Measurements from ENCODE around the gene S100A14. TPM values are rescaled to one million over a fixed set of nuclear protein-coding genes. Genes with fewer than 3 reads are reported as not detected.

S100A14 gene
- polyA plus RNA-seq, 1 donor from 2014 or later: not detected

DNA sequence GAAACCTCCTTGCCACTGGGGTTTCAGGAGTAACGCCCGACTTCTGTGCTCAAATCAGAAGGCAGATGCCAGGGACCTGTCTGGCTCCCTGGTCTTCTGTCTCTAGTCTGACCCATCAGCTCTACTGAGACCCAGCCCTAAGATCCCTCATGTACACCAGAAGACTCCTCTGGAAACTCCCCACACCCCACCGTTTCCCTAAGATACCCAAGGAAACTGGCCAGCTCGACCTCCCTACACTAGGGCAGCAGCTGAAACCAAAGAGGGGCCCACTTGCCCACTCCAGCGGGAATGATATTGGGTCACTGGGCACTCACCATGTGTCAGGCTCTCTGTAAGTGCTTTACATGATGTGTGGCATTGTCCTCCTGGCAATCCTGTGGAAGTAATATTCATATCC is 2.7 kb downstream of the S100A14 start:
- H3K4me2 ChIP-seq (ENCODE audit: low read length): no peak overlapping the region
- no peaks in the 10 kb centered on the region for H3K27me3 ChIP-seq (ENCODE audit: insufficient read depth, low read depth, low read length)
- no peak overlapping the region for H2AFZ ChIP-seq (ENCODE audit: low read depth, low read length)
- H3K9ac ChIP-seq (ENCODE audit: low read length): no peak overlapping the region
- no peaks in the 10 kb centered on the region for H3K79me2 ChIP-seq (replicated peaks; ENCODE audit: insufficient read depth, low read length)
- no peaks in the 10 kb centered on the region for H3K9me3 ChIP-seq (ENCODE audit: low read length)
- TF ChIP-seq CTCF (IDR thresholded peaks at IDR 0.05; ENCODE audit: poor library complexity, severe bottlenecking) (no peak), EZH2 (IDR thresholded peaks at IDR 0.05; ENCODE audit: borderline replicate concordance, insufficient read depth, low read length, poor library complexity, severe bottlenecking) (no peak), MXI1 (conservative IDR thresholded peaks at IDR 0.05; ENCODE audit: poor library complexity, severe bottlenecking) (no peak), POLR2AphosphoS5 (IDR thresholded peaks at IDR 0.05) (no peak), SMC3 (conservative IDR thresholded peaks at IDR 0.05; ENCODE audit: poor library complexity) (no peak), TAF1 (IDR thresholded peaks at IDR 0.05; ENCODE audit: low read depth) (no peak), RAD21 (conservative IDR thresholded peaks at IDR 0.05) (no peak), EP300 (conservative IDR thresholded peaks at IDR 0.05; ENCODE audit: poor library complexity, severe bottlenecking) (no peak)
- TF ChIP-seq, protein P1, sequence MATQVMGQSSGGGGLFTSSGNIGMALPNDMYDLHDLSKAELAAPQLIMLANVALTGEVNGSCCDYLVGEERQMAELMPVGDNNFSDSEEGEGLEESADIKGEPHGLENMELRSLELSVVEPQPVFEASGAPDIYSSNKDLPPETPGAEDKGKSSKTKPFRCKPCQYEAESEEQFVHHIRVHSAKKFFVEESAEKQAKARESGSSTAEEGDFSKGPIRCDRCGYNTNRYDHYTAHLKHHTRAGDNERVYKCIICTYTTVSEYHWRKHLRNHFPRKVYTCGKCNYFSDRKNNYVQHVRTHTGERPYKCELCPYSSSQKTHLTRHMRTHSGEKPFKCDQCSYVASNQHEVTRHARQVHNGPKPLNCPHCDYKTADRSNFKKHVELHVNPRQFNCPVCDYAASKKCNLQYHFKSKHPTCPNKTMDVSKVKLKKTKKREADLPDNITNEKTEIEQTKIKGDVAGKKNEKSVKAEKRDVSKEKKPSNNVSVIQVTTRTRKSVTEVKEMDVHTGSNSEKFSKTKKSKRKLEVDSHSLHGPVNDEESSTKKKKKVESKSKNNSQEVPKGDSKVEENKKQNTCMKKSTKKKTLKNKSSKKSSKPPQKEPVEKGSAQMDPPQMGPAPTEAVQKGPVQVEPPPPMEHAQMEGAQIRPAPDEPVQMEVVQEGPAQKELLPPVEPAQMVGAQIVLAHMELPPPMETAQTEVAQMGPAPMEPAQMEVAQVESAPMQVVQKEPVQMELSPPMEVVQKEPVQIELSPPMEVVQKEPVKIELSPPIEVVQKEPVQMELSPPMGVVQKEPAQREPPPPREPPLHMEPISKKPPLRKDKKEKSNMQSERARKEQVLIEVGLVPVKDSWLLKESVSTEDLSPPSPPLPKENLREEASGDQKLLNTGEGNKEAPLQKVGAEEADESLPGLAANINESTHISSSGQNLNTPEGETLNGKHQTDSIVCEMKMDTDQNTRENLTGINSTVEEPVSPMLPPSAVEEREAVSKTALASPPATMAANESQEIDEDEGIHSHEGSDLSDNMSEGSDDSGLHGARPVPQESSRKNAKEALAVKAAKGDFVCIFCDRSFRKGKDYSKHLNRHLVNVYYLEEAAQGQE (IDR thresholded peaks at IDR 0.05; ENCODE audit: borderline replicate concordance): no peak
- no peaks in the 10 kb centered on the region for H3K9me2 ChIP-seq (ENCODE audit: insufficient read depth, low read length)
- H3K27ac ChIP-seq (ENCODE audit: low read length): no peak overlapping the region
- no peak overlapping the region for H3K4me3 ChIP-seq (ENCODE audit: low read length)
- H4K20me1 ChIP-seq (ENCODE audit: insufficient read depth): no peaks in the 10 kb centered on the region
- no peaks in the 10 kb centered on the region for H3K36me3 ChIP-seq (ENCODE audit: insufficient read depth, low read length)
- no peaks in the 10 kb centered on the region for H3F3A ChIP-seq (ENCODE audit: insufficient read depth, low read length, poor library complexity, severe bottlenecking)

DNA sequence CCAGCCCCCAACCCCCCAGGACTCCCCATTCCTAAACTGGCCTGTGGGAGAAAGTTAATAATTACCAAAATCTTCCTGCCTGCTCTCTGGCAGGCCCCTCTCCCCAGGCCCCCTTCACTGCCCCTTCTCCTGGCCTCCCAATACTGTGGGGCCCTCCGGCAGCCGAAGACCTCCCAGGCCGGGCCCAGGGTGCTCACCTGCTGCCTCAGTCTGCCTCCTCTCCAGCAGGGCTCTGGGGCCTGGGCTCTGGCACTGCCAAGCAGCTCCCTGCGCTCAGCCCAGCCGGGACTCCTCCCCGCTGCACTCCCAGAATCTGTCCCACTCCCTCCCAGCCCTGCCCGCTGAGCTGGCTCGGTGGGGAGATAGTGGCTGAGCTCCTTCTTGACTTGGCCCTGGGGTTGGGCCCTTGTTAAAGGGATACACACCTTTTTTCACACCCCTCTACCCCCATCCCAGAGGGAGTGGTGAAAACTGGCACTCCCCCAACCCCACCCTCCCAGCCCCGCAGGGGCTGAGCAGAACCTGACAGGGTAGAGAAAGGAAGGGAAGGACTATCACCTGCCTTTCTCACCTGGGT is 3.3 kb downstream of the S100A14 start, which contains the start of gene S100A16:
Gene S100A16 (minus strand): TSS at position 383 of the 577 bp plus-strand sequence. CDS start 4,986 bp downstream, outside the sequence.
- H3K9me3 ChIP-seq (ENCODE audit: low read length): no peaks in the 10 kb centered on the region
- no peak within 1 kb of the TSS for H3K27ac ChIP-seq (ENCODE audit: low read length)
- H3K79me2 ChIP-seq (replicated peaks; ENCODE audit: insufficient read depth, low read length): no peaks in the 10 kb centered on the region
- no peak within 1 kb of the TSS for H3K4me3 ChIP-seq (ENCODE audit: low read length)
- TF ChIP-seq EP300 (conservative IDR thresholded peaks at IDR 0.05; ENCODE audit: poor library complexity, severe bottlenecking) (no peak), POLR2AphosphoS5 (IDR thresholded peaks at IDR 0.05) (no peak), CTCF (IDR thresholded peaks at IDR 0.05; ENCODE audit: poor library complexity, severe bottlenecking) (no peak), TAF1 (IDR thresholded peaks at IDR 0.05; ENCODE audit: low read depth) (no peak), RAD21 (conservative IDR thresholded peaks at IDR 0.05) (no peak), SMC3 (conservative IDR thresholded peaks at IDR 0.05; ENCODE audit: poor library complexity) (no peak), EZH2 (IDR thresholded peaks at IDR 0.05; ENCODE audit: borderline replicate concordance, insufficient read depth, low read length, poor library complexity, severe bottlenecking) (no peak), MXI1 (conservative IDR thresholded peaks at IDR 0.05; ENCODE audit: poor library complexity, severe bottlenecking) (no peak)
- TF ChIP-seq, protein P1 (IDR thresholded peaks at IDR 0.05; ENCODE audit: borderline replicate concordance): no peak
- H2AFZ ChIP-seq (ENCODE audit: low read depth, low read length): no peak within 1 kb of the TSS
- H4K20me1 ChIP-seq (ENCODE audit: insufficient read depth): no peaks in the 10 kb centered on the region
- H3F3A ChIP-seq (ENCODE audit: insufficient read depth, low read length, poor library complexity, severe bottlenecking): no peaks in the 10 kb centered on the region
- no peaks in the 10 kb centered on the region for H3K36me3 ChIP-seq (ENCODE audit: insufficient read depth, low read length)
- H3K9me2 ChIP-seq (ENCODE audit: insufficient read depth, low read length): no peaks in the 10 kb centered on the region
- no peaks in the 10 kb centered on the region for H3K27me3 ChIP-seq (ENCODE audit: insufficient read depth, low read depth, low read length)
- H3K4me2 ChIP-seq (ENCODE audit: low read length): no peak within 1 kb of the TSS
- no peak within 1 kb of the TSS for H3K9ac ChIP-seq (ENCODE audit: low read length)
